Loucy (cell line): Measurements from ENCODE around the gene JPH4.

Experiments
- H2AFZ ChIP-seq: fragments of 200-600 bp; sonication (generic); 2 replicates; pipeline ENCODE4 v1.6.0; 2016; ENCODE audit warnings: antibody characterized with exemption, mild to moderate bottlenecking, low read length, moderate library complexity
- H3F3A ChIP-seq: fragments of 200-600 bp; 2 replicates; pipeline ENCODE4 v1.6.0; 2016; ENCODE audit warnings: antibody characterized with exemption, low read depth, mild to moderate bottlenecking
- H3K27me3 ChIP-seq: fragments of 200-600 bp; sonication (generic); 2 replicates; pipeline ENCODE4 v1.6.1; 2014; ENCODE audit warnings: low read length, mild to moderate bottlenecking; ENCODE audit not compliant: insufficient read depth, poor library complexity, severe bottlenecking
- H3K36me3 ChIP-seq: fragments of 200-600 bp; sonication (generic); 2 replicates; pipeline ENCODE4 v1.6.1; 2016; ENCODE audit warnings: low read length; ENCODE audit not compliant: insufficient read depth
- H3K4me1 ChIP-seq: fragments of 200-600 bp; sonication (generic); 2 replicates; pipeline ENCODE4 v1.5.1; 2014; ENCODE audit warnings: low read length, mild to moderate bottlenecking; ENCODE audit not compliant: insufficient read depth, poor library complexity, severe bottlenecking
- H3K4me2 ChIP-seq: fragments of 200-600 bp; sonication (generic); 2 replicates; pipeline ENCODE4 v1.6.0; 2014; ENCODE audit warnings: antibody characterized with exemption, low read length, low read depth, mild to moderate bottlenecking; ENCODE audit not compliant: poor library complexity, severe bottlenecking
- H3K4me3 ChIP-seq: fragments of 200-600 bp; sonication (generic); 2 replicates; pipeline ENCODE4 v1.5.1; 2014; ENCODE audit warnings: low read length, mild to moderate bottlenecking, mixed read lengths; ENCODE audit not compliant: poor library complexity, severe bottlenecking
- H3K79me2 ChIP-seq: fragments of 200-600 bp; sonication (generic); 2 replicates; pipeline ENCODE4 v1.6.1; 2014; ENCODE audit warnings: low read length; ENCODE audit not compliant: insufficient read depth
- H3K9ac ChIP-seq: fragments of 200-600 bp; sonication (generic); 2 replicates; pipeline ENCODE4 v1.6.0; 2014; ENCODE audit warnings: mild to moderate bottlenecking, low read depth, low read length, moderate library complexity; ENCODE audit not compliant: poor library complexity, severe bottlenecking
- H3K9me2 ChIP-seq: fragments of 200-600 bp; sonication (generic); replicated peaks from 2 replicates; pipeline ENCODE4 v1.6.1; 2016; ENCODE audit warnings: low read depth, low read length, mixed read lengths
- H3K9me3 ChIP-seq: fragments of 200-600 bp; sonication (generic); 2 replicates; pipeline ENCODE4 v1.6.1; 2014; ENCODE audit warnings: mild to moderate bottlenecking, antibody characterized with exemption, low read length, low read depth; ENCODE audit not compliant: insufficient read depth
- H4K20me1 ChIP-seq: fragments of 200-600 bp; sonication (generic); 2 replicates; pipeline ENCODE4 v1.6.0; 2014; ENCODE audit warnings: antibody characterized with exemption, low read length, mild to moderate bottlenecking; ENCODE audit not compliant: insufficient read depth, poor library complexity, severe bottlenecking
- CTCF ChIP-seq: fragments of 200-600 bp; sonication (generic); conservative IDR thresholded peaks from 2 replicates; pipeline ENCODE4 v1.5.1; 2014; ENCODE audit warnings: mild to moderate bottlenecking, antibody characterized with exemption, low read length
- EZH2phosphoT487 ChIP-seq: fragments of 200-600 bp; IDR thresholded peaks from 2 replicates; pipeline ENCODE4 v1.6.1; 2018; ENCODE audit warnings: antibody characterized with exemption, mild to moderate bottlenecking, moderate library complexity, borderline replicate concordance

Gene JPH4

GRCh38 chr14:23551266-23552028, 27.1 kb downstream of the JPH4 start, which contains the start of gene ZFHX2:
ZFHX2 (minus strand) TSS chr14:23551765; CDS start chr14:23535325, 16,440 bp downstream.
- TF ChIP-seq CTCF (no peak), EZH2phosphoT487 (no peak)
- peak within 1 kb of the TSS; percentile 66 for H3K9ac ChIP-seq
- H2AFZ ChIP-seq, result peak within 1 kb of the TSS; percentile 88
- H4K20me1 ChIP-seq, result no peaks in the 10 kb centered on the region
- no peaks in the 10 kb centered on the region for H3K36me3 ChIP-seq
- no peaks in the 10 kb centered on the region for H3F3A ChIP-seq
- H3K9me2 ChIP-seq, result no peaks in the 10 kb centered on the region
- H3K4me2 ChIP-seq, result peak within 1 kb of the TSS; percentile 98
- H3K4me3 ChIP-seq, result peak within 1 kb of the TSS; percentile 97
- H3K27me3 ChIP-seq, result no peaks in the 10 kb centered on the region
- H3K4me1 ChIP-seq, result peaks cover 25% of the 10 kb centered on the region
- H3K79me2 ChIP-seq, result peaks cover 17% of the 10 kb centered on the region
- H3K9me3 ChIP-seq, result no peaks in the 10 kb centered on the region

GRCh38 chr14:23550812-23551265, 27.8 kb downstream of the JPH4 start:
- Histone ChIP-seq H3K4me2 (peak overlapping the region; percentile 98), H3F3A (no peaks in the 10 kb centered on the region), H3K9ac (peak overlapping the region; percentile 66), H3K79me2 (peaks cover 14% of the 10 kb centered on the region), H3K36me3 (no peaks in the 10 kb centered on the region), H3K9me2 (no peaks in the 10 kb centered on the region), H3K4me3 (peak overlapping the region; percentile 97), H2AFZ (peak overlapping the region; percentile 88), H3K9me3 (no peaks in the 10 kb centered on the region), H3K27me3 (no peaks in the 10 kb centered on the region), H3K4me1 (peaks cover 24% of the 10 kb centered on the region), H4K20me1 (no peaks in the 10 kb centered on the region)
- no peak for TF ChIP-seq EZH2phosphoT487
- no peak for TF ChIP-seq CTCF

- Histone ChIP-seq H3F3A (no peaks in the 10 kb centered on the region), H4K20me1 (no peaks in the 10 kb centered on the region), H3K4me3 (peak overlapping the region; percentile 97), H2AFZ (no peak overlapping the region), H3K4me2 (peak overlapping the region; percentile 98), H3K27me3 (no peaks in the 10 kb centered on the region), H3K36me3 (no peaks in the 10 kb centered on the region), H3K9ac (peak overlapping the region; percentile 66), H3K79me2 (peaks cover 14% of the 10 kb centered on the region), H3K4me1 (peaks cover 24% of the 10 kb centered on the region), H3K9me2 (no peaks in the 10 kb centered on the region), H3K9me3 (no peaks in the 10 kb centered on the region)
- TF ChIP-seq CTCF (no peak), EZH2phosphoT487 (no peak)
Measured at GRCh38 chr14:23550131-23550811, 28.3 kb downstream of the JPH4 start.
